ENCODE data around the gene PRKAA1. TPM values are rescaled to one million over a fixed set of nuclear protein-coding genes. Genes with fewer than 3 reads are reported as not detected.
"Not testable (repeated sequence)": the region's sequence is repeated elsewhere in the genome, so short reads cannot be mapped to it uniquely, and the experiment has no call there.

PRKAA1 gene
- total RNA-seq, 1 donor from 2014 or later = 83.9 TPM

DNA sequence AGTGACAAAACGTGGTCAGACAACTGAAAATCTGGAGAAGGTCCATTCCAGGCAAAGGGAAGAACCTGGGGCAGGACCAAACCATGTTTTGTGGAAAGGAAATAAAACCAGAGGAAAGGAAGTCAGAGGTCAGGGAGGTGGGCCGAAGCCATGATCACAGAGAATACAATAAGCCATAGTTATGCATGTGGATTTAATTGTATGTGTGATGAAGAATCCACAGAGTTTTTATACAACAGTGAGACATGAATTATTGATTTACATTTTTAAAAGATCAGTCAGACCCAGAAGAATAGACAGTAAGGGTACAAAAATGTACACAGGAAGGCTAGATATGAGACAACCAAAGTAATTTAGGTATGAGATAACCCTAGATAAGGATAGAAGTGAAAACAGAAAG lies 63.2 kb downstream of the PRKAA1 start:
- no peak for DNase-seq (ENCODE audit: low spot score)

DNA sequence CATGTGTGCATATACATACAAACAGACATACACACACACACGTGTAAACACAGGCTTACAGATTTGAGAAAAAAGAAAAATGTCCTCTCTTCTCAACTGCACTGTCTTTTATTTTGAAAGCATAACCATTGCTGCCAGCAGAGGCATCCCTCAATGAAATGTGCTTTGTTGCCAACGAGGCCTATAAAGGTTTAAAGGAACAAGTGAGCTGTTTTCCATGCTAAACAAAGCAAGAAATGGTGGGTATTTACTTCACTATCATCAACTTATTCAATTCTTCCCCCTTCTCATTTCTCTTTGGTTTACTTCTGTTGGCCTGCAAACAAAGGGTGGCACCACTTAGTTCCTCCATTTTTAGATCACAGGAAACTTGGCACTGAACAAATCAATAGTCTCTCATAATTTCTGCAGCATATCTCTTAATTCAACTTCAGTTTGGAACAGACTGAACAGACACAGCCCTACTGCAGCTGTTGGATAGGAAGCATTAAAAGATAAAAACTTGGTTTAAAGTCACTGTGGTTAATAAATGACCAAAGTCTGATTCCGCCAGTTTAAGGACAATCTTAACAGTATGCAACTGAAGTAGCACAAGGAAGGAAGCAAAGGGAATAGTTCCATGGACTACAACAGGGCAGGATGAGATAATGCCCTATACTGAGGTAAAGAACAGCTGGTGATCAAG lies 64.2 kb downstream of the PRKAA1 start:
- no peak for DNase-seq (ENCODE audit: low spot score)

DNA sequence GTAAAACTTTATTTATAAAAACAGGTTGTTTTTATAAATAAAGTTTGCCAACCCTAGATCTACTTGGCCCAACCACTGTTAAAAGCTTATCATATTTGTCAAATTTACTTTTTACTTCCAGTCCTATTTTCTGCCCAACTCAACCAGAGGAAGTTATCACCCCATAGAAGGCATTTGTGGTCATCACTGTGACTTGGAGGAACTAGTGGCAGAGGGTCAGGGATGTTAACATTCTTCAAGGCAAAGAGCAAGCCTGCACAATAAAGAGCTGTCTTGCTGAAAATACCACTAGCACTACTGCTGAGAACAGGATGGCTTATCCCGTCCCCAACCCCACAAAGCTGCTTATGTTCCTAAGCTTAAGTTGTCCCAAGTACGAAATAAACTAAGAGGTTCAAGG lies 64.7 kb downstream of the PRKAA1 start:
- DNase-seq (ENCODE audit: low spot score) = no peak

DNA sequence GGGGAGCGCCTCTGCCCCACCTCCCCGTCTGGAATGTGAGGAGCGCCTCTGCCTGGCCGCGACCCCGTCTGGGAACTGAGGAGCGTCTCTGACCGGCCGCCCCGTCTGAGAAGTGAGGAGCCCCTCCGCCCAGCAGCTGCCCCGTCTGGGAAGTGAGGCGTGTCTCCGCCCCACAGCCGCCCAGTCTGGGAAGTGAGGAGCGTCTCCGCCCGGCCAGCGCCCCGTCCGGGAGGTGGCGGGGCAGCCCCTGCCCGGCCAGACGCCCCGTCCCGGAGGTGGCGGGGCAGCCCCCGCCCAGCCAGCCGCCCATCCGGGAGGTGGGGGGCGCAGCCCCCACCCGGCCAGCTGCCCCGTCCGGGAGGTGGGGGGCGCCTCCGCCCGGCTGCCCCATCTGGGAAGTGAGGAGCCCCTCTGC lies 75.7 kb downstream of the PRKAA1 start:
- not testable (repeated sequence) for DNase-seq (ENCODE audit: low spot score)

DNA sequence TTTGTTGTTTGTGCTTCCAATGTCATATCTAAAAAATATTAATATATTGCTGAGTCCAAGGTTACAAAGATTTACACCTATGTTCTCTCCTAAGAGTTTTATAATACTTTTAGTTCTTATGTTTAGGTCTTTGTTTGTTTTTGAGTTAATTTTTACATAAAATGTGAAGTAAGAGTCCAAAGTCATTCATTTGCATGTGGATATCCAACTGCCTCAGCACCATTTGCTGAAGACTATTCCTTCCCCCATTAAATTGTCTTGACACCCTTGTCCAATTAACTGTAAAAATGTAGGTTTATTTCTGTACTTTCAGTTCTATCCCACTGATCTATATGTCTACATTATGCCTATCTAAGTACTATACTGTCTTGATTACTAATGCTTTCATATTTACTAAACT lies 78.1 kb downstream of the PRKAA1 start:
- no peak for DNase-seq (ENCODE audit: low spot score)

DNA sequence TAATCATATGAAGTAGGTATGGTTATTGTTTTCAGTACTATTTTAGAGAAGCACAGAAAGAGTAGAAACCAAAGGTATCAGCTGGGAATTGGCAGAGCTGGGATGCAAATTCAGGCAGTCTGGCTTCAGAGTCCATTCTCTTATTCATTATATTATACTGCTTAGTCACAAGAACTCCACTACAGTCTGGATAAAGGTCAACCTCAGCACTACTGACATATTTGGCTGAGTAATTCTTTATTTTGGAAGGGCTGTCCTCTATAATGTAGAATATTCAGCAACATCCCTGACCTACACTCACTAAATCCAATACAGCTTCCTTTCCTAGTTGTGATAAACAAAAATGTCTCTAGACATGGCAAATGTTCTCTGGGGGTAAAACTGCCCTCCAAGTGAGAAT lies 80.9 kb downstream of the PRKAA1 start:
- DNase-seq (ENCODE audit: low spot score) = no peak

DNA sequence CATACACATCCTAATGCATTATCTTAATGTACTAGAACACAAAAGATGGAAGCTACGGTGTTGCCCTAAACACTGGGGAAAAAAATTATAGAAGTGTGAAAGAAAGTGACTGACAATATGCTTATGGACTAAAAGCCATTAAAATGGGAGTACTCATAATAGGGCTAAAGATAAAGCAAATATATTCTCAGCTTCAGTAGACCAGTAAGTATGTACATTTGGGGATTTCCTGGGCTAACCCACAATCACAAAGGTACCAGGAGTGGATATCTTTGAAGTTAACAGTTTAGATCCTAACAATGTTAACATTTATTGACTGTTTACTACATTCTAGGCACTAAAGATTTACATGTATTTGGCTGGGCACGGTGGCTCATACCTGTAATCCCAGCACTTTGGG lies 81.6 kb downstream of the PRKAA1 start:
- DNase-seq (ENCODE audit: low spot score) = no peak

DNA sequence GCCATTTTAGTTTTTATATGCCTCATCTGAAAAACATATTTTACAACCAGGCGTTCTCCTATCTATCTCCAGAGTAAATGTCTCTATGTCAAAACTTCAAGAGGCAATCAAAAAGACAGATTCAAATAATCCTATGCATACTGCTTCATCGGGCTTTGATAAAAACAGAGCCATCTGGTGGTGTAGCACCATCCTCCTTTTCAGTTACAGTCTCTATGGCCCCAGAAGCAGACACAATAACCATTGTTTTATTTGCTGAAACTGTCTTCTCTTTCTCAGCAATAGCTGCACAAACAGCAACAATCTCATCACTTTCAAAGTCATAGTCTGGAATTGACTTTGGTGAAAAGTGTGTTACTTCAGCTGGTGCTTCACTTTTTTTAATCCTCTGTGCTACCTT lies 82.2 kb downstream of the PRKAA1 start:
- no peak for DNase-seq (ENCODE audit: low spot score)

DNA sequence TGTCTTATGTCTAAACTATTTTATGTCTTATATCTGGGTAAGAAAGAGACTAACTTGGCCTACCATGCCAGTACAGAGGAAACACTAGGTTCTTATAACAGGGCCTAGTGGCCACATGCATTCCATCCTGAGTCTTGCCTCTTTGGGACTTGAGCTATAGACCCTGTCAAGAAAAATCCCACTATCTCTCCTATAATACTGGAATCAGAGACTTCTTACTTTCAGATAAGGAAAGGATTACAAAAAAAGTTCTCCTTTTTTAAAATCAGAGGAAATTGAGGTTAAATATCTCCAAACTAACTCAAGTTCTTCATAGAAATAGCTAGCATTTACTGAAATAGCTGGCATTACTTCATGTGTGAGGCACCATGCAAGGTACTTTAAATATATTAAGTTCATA lies 84.2 kb downstream of the PRKAA1 start:
- no peak for DNase-seq (ENCODE audit: low spot score)

DNA sequence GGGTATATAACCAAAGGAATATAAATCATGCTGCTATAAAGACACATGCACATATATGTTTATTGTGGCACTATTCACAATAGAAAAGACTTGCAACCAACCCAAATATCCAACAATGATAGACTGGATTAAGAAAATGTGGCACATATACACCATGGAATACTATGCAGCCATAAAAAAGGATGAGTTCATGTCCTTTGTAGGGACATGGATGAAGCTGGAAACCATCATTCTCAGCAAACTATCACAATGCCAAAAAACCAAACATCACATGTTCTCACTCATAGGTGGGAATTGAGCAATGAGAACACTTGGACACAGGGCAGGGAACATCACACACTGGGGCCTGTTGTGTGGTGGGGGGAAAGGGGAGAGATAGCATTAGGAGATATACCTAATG lies 87.6 kb downstream of the PRKAA1 start:
- not testable (repeated sequence) for DNase-seq (ENCODE audit: low spot score)

Other genes starting within 250 kb of the PRKAA1 start
- 14.8 TPM for gene PTGER4, start 118.5 kb downstream of the PRKAA1 start, total RNA-seq
- 7.9 TPM for gene TTC33, start 42.4 kb downstream of the PRKAA1 start, total RNA-seq
- gene RPL37, start 36.8 kb upstream of the PRKAA1 start, total RNA-seq = 961 TPM
- 19.5 TPM for gene CARD6, start 43.0 kb upstream of the PRKAA1 start, total RNA-seq
- gene C7, start 111.1 kb upstream of the PRKAA1 start, total RNA-seq = 326 TPM

All from mesenteric fat pad (tissue), 1 donor.